Type B pancreatic cell (in vitro differentiated cells): ENCODE measurements around the gene PLA2G6. TPM values are rescaled to one million over a fixed set of nuclear protein-coding genes. Genes with fewer than 3 reads are reported as not detected.

ENCODE experiments used
- DNase-seq: peaks from one replicate; pipeline ENCODE4 v3.0.0; 2021; ENCODE audit warnings: mixed read lengths; ENCODE audit not compliant: unreplicated experiment; ENCODE audit errors: extremely low spot score
- H3K27ac Mint-ChIP-seq: 2 replicates; pipeline ENCODE4 v1.8.0; 2021; ENCODE audit warnings: mild to moderate bottlenecking, mixed read lengths
- H3K27me3 Mint-ChIP-seq: 2 replicates; pipeline ENCODE4 v1.8.0; 2021; ENCODE audit warnings: mixed read lengths
- H3K36me3 Mint-ChIP-seq: 2 replicates; pipeline ENCODE4 v1.8.0; 2021; ENCODE audit warnings: mixed read lengths
- H3K4me1 Mint-ChIP-seq: one replicate; pipeline ENCODE4 v1.8.0; 2021; ENCODE audit warnings: mixed read lengths; ENCODE audit not compliant: unreplicated experiment
- H3K4me3 Mint-ChIP-seq: 2 replicates; pipeline ENCODE4 v1.8.0; 2021; ENCODE audit warnings: mild to moderate bottlenecking, mixed read lengths
- H3K9me3 Mint-ChIP-seq: 2 replicates; pipeline ENCODE4 v1.8.0; 2021; ENCODE audit warnings: mixed read lengths
- CTCF ChIP-seq: fragments of 200-600 bp; sonication (generic); conservative IDR thresholded peaks from 2 replicates; pipeline ENCODE4 v1.5.0; 2021; ENCODE audit warnings: antibody characterized with exemption, mild to moderate bottlenecking
- total RNA-seq: library from RNA; stranded (reverse); gene quantifications from 2 replicates; pipeline ENCODE4 v1.2.1, GENCODE V29; 2021; ENCODE audit warnings: low replicate concordance

The PLA2G6 gene
- total RNA-seq, 1 donor from 2014 or later, result 64.1 TPM

DNA sequence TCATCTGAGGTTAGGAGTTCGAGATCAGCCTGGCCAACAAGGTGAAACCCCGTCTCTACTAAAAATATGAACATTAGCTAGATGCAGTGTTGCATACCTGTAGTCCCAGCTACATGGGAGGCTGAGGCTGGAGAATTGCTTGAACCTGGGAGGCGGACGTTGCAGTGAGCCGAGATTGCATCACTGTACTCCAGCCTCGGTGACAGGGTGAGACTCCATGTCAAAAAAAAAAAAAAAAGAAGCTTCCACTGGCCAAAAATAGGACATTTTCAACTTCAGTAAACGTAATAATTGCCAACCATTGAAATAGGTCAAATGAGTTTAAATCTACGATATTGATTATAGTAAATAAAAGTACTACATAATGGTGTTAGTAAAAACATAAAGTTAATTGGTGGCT lies 78.0 kb downstream of the PLA2G6 start:
- Mint-ChIP-seq H3K4me3 (no peak overlapping the region), H3K4me1 (peaks cover 15% of the 10 kb centered on the region), H3K27ac (no peak overlapping the region), H3K9me3 (no peaks in the 10 kb centered on the region), H3K36me3 (peaks cover 4% of the 10 kb centered on the region), H3K27me3 (no peaks in the 10 kb centered on the region)
- no peak for TF ChIP-seq CTCF
- DNase-seq, result no peak

- DNase-seq, result no peak
- no peak for TF ChIP-seq CTCF
- H3K4me1 Mint-ChIP-seq, result peaks cover 10% of the 10 kb centered on the region
- H3K9me3 Mint-ChIP-seq, result no peaks in the 10 kb centered on the region
- H3K27ac Mint-ChIP-seq, result no peak overlapping the region
- no peak overlapping the region for H3K4me3 Mint-ChIP-seq
- H3K27me3 Mint-ChIP-seq, result no peaks in the 10 kb centered on the region
- peaks cover 7% of the 10 kb centered on the region for H3K36me3 Mint-ChIP-seq
These were observed 83.0 kb downstream of the PLA2G6 start for GRCh38 chr22:38098410-38099249.

- peak; percentile 68 for DNase-seq
These were observed 83.8 kb downstream of the PLA2G6 start for GRCh38 chr22:38097557-38098409.

GRCh38 chr22:38097058-38097457 lies 84.6 kb downstream of the PLA2G6 start:
- no peak for TF ChIP-seq CTCF
- Mint-ChIP-seq H3K9me3 (no peaks in the 10 kb centered on the region), H3K36me3 (peaks cover 12% of the 10 kb centered on the region), H3K27ac (no peak overlapping the region), H3K4me1 (peaks cover 10% of the 10 kb centered on the region), H3K27me3 (no peaks in the 10 kb centered on the region), H3K4me3 (peak overlapping the region; percentile 49)
- no peak for DNase-seq

More at GRCh38 chr22:38097557-38098409, 83.8 kb downstream of the PLA2G6 start:
- peak overlapping the region; percentile 49 for H3K4me3 Mint-ChIP-seq
- no peaks in the 10 kb centered on the region for H3K9me3 Mint-ChIP-seq
- peak; percentile 71 for TF ChIP-seq CTCF
- H3K27me3 Mint-ChIP-seq, result no peaks in the 10 kb centered on the region
- peaks cover 10% of the 10 kb centered on the region for H3K4me1 Mint-ChIP-seq
- peaks cover 12% of the 10 kb centered on the region for H3K36me3 Mint-ChIP-seq
- no peak overlapping the region for H3K27ac Mint-ChIP-seq

DNA sequence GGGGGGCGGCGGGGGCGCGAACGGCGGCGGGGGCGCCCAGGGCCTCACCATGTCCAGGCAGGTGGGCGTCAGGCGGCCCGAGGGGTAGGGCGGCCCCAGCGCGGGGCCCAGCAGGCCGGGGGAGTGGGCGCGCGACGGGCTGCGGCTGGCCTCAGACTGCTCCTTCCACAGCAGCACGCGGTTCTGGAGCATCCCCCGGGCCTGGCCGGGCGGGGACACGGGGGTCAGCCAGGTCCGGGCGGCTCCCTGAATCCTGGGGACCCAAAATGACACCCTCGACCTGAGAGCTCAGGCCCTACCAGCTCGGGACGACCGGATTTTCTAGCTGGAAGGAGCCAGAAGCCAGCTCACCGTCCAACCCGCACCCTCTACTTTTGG lies 92.2 kb downstream of the PLA2G6 start:
- TF ChIP-seq CTCF, result no peak
- Mint-ChIP-seq H3K4me3 (no peak overlapping the region), H3K27me3 (no peaks in the 10 kb centered on the region), H3K4me1 (peaks cover 4% of the 10 kb centered on the region), H3K27ac (no peak overlapping the region), H3K9me3 (no peaks in the 10 kb centered on the region), H3K36me3 (peaks cover 8% of the 10 kb centered on the region)
- no peak for DNase-seq
